ENCODE results near the gene BAIAP3.

The BAIAP3 gene

GRCh38 chr16:1371054-1371978, 37.9 kb downstream of the BAIAP3 start:
- no peak for DNase-seq

GRCh38 chr16:1372292-1372950, 39.0 kb downstream of the BAIAP3 start:
- no peak for DNase-seq

- DNase-seq, result no peak
Observed at GRCh38 chr16:1374418-1375297, 41.2 kb downstream of the BAIAP3 start.

- no peak for DNase-seq
Observed at GRCh38 chr16:1375298-1375640, 41.8 kb downstream of the BAIAP3 start.

- DNase-seq, result no peak
Observed at GRCh38 chr16:1375741-1376410, 42.4 kb downstream of the BAIAP3 start.

- no peak for DNase-seq
Observed at GRCh38 chr16:1377406-1378010, 44.1 kb downstream of the BAIAP3 start.

- no peak for DNase-seq
Observed at GRCh38 chr16:1378087-1378803, 44.8 kb downstream of the BAIAP3 start.

GRCh38 chr16:1378804-1379303, 45.4 kb downstream of the BAIAP3 start:
- DNase-seq, result peak; percentile 69 to 77

GRCh38 chr16:1379304-1380076, 46.0 kb downstream of the BAIAP3 start:
- DNase-seq, result peak; percentile 45 to 54

GRCh38 chr16:1380195-1380594, 46.8 kb downstream of the BAIAP3 start:
- no peak for DNase-seq

- no peak for DNase-seq
Observed at GRCh38 chr16:1381612-1382406, 48.4 kb downstream of the BAIAP3 start.

GRCh38 chr16:1383556-1383955, 50.1 kb downstream of the BAIAP3 start:
- DNase-seq, result no peak

- DNase-seq, result no peak
Observed at GRCh38 chr16:1385232-1385631, 51.8 kb downstream of the BAIAP3 start.

- DNase-seq, result no peak
Observed at GRCh38 chr16:1387331-1387730, 53.9 kb downstream of the BAIAP3 start.

GRCh38 chr16:1389762-1390161, 56.3 kb downstream of the BAIAP3 start:
- DNase-seq, result no peak

GRCh38 chr16:1390239-1390779, 56.9 kb downstream of the BAIAP3 start:
- no peak for DNase-seq

GRCh38 chr16:1392826-1393225, 59.4 kb downstream of the BAIAP3 start:
- no peak for DNase-seq

GRCh38 chr16:1393613-1394176, 60.2 kb downstream of the BAIAP3 start:
- DNase-seq, result no peak

GRCh38 chr16:1394367-1394951, 61.0 kb downstream of the BAIAP3 start:
- DNase-seq, result no peak
